ENCODE results near the gene FAM110A. TPM values are rescaled to one million over a fixed set of nuclear protein-coding genes. Genes with fewer than 3 reads are reported as not detected.
"Not testable (repeated sequence)": the region's sequence is repeated elsewhere in the genome, so short reads cannot be mapped to it uniquely, and the experiment has no call there.

The FAM110A gene
- total RNA-seq, 1 donor from 2014 or later, result 17.4 TPM

GRCh38 chr20:890666-891057 lies 57.1 kb downstream of the FAM110A start:
- Mint-ChIP-seq H3K4me3 (no peak overlapping the region), H3K27me3 (ENCODE audit: low read depth) (peaks cover 41% of the 10 kb centered on the region), H3K36me3 (ENCODE audit: low read depth) (no peaks in the 10 kb centered on the region), H3K9me3 (no peaks in the 10 kb centered on the region), H3K27ac (ENCODE audit: unreplicated experiment) (peak overlapping the region; percentile 38), H3K4me1 (peaks cover 23% of the 10 kb centered on the region)
- TF ChIP-seq, protein P1, sequence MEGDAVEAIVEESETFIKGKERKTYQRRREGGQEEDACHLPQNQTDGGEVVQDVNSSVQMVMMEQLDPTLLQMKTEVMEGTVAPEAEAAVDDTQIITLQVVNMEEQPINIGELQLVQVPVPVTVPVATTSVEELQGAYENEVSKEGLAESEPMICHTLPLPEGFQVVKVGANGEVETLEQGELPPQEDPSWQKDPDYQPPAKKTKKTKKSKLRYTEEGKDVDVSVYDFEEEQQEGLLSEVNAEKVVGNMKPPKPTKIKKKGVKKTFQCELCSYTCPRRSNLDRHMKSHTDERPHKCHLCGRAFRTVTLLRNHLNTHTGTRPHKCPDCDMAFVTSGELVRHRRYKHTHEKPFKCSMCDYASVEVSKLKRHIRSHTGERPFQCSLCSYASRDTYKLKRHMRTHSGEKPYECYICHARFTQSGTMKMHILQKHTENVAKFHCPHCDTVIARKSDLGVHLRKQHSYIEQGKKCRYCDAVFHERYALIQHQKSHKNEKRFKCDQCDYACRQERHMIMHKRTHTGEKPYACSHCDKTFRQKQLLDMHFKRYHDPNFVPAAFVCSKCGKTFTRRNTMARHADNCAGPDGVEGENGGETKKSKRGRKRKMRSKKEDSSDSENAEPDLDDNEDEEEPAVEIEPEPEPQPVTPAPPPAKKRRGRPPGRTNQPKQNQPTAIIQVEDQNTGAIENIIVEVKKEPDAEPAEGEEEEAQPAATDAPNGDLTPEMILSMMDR (conservative IDR thresholded peaks at IDR 0.05), result no peak
- DNase-seq (ENCODE audit: low read depth, low spot score), result no peak

- TF ChIP-seq, protein P1 (conservative IDR thresholded peaks at IDR 0.05), result no peak
- Mint-ChIP-seq H3K9me3 (peaks cover 2% of the 10 kb centered on the region), H3K27me3 (ENCODE audit: low read depth) (peaks cover 36% of the 10 kb centered on the region), H3K4me1 (peaks cover 23% of the 10 kb centered on the region), H3K36me3 (ENCODE audit: low read depth) (no peaks in the 10 kb centered on the region), H3K4me3 (no peak overlapping the region), H3K27ac (ENCODE audit: unreplicated experiment) (peak overlapping the region; percentile 21)
- no peak for DNase-seq (ENCODE audit: low read depth, low spot score)
Observed at GRCh38 chr20:891058-891705, 57.7 kb downstream of the FAM110A start.

DNA sequence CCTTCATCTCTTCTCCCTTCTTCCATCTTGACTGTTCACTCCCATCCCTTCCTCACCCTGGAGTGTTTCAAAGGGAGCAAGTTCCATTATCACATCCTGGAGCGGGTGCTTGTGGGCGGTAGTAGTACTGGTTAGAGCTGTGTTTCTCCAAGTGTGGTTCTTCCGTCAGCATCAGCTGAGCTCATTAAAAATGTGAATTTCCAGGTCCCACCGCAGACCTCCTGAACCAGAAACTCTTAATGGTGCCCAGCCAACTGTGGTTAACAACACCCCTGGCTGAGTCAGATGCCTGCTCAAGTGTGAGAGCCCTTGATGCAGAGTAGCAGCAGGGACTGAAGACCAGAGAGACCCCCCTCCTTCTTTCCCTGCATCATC lies 58.2 kb downstream of the FAM110A start:
- no peak for DNase-seq (ENCODE audit: low read depth, low spot score)
- Mint-ChIP-seq H3K27ac (ENCODE audit: unreplicated experiment) (no peak overlapping the region), H3K27me3 (ENCODE audit: low read depth) (peaks cover 30% of the 10 kb centered on the region), H3K36me3 (ENCODE audit: low read depth) (no peaks in the 10 kb centered on the region), H3K4me1 (peaks cover 21% of the 10 kb centered on the region), H3K4me3 (no peak overlapping the region), H3K9me3 (peaks cover 4% of the 10 kb centered on the region)
- TF ChIP-seq, protein P1 (conservative IDR thresholded peaks at IDR 0.05), result no peak

DNA sequence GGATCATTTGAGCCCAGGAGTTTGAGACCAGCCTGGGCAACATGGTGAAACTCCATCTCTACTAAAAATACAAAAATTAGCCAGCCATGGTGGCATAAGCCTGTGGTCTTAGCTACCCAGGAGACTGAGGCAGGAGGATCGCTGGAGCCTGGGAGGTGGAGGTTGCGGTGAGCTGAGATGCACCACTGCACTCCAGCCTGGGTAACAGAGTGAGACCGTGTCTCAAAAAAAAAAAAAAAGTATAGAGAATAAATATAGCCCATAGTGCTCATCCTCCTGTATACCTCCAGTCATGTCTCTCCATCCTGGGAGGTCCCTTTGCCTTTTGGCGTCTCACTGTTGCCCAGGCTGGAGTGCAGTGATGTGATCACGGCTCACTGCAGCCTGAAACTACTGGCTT lies 58.9 kb downstream of the FAM110A start:
- not testable (repeated sequence) for DNase-seq (ENCODE audit: low read depth, low spot score); H3K9me3 Mint-ChIP-seq; H3K36me3 Mint-ChIP-seq (ENCODE audit: low read depth); H3K27ac Mint-ChIP-seq (ENCODE audit: unreplicated experiment); H3K4me3 Mint-ChIP-seq
- Mint-ChIP-seq H3K27me3 (ENCODE audit: low read depth) (peaks cover 24% of the 10 kb centered on the region), H3K4me1 (peaks cover 14% of the 10 kb centered on the region)

Other genes starting within 250 kb of the FAM110A start
- 0.32 and 0.61 TPM in 2 replicates for gene TCF15, start 223.4 kb upstream of the FAM110A start, total RNA-seq
- 10.7 and 12.6 TPM in 2 replicates for gene SRXN1, start 180.5 kb upstream of the FAM110A start, total RNA-seq
- 3.7 and 4.1 TPM in 2 replicates for gene SCRT2, start 157.9 kb upstream of the FAM110A start, total RNA-seq
- gene SLC52A3, start 65.2 kb upstream of the FAM110A start, total RNA-seq, result not detected in 2 replicates
- gene ANGPT4, start 82.6 kb downstream of the FAM110A start, total RNA-seq, result 0.07 TPM in 1 of 2 replicates, not detected in the other
- gene RSPO4, start 168.6 kb downstream of the FAM110A start, total RNA-seq, result 0.23 TPM in 1 of 2 replicates, not detected in the other